Measurements from ENCODE around the gene EXOG.

Gene EXOG

GRCh38 chr3:38553071-38553470 is 56.9 kb downstream of the EXOG start:
- H3K36me3 ChIP-seq (ENCODE audit: control insufficient read depth, insufficient read depth, low read length), result no peaks in the 10 kb centered on the region; the same call in 1 of the 2 replicates

DNA sequence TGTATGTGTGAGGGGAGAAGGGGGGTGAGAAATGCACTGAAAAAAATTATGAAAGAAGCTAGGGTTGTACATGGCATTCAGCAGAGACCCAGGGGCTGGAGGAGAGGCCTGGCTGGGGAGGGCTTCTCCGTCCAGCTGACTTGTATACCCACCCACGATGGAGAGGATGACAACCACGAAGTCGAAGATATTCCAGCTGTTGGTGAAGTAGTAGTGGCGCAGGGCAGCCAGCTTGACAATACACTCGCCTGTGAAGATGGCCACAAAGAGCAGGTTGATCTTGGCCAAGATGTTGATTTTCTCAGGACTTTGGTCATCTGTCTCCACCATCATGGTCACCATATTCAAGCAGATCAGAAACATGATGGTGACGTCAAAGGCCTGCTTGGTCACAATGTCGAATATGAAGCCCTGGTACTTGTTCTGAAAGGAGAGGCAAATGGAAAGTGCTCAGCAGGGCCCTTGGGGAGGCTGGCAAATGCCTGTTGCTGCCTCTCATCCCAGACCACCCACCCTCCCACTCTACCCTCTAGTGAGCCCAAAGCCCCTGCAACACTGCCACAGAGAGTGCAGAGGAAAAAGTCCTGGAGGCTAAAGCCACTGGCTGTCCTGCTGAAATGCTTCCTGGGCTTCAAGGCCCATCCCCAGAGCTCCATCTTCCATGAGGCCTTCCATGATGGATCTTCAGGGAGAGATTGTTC is 58.1 kb downstream of the EXOG start:
- WGBS (ENCODE audit: insufficient coverage, insufficient read length), result no CpG with 5 or more reads among the region's 8 CpGs
- H3K4me3 ChIP-seq (ENCODE audit: low read length), result no peak overlapping the region
- no peak overlapping the region for H3K27ac ChIP-seq (ENCODE audit: low read length)
- no peak for DNase-seq (ENCODE audit: low read depth, low spot score)
- no peaks in the 10 kb centered on the region; the same call in 1 of the 2 replicates for H3K36me3 ChIP-seq (ENCODE audit: control insufficient read depth, insufficient read depth, low read length)
- H3K9me3 ChIP-seq (ENCODE audit: control insufficient read depth, insufficient read depth, low read length), result no peaks in the 10 kb centered on the region
- no peaks in the 10 kb centered on the region for H3K27me3 ChIP-seq (ENCODE audit: control insufficient read depth, insufficient read depth, low read length)
- H3K4me1 ChIP-seq (ENCODE audit: control insufficient read depth, insufficient read depth, low read length), result no peaks in the 10 kb centered on the region

More at GRCh38 chr3:38553071-38553470, 56.9 kb downstream of the EXOG start:
- H3K9me3 ChIP-seq (ENCODE audit: control insufficient read depth, insufficient read depth, low read length), result no peaks in the 10 kb centered on the region
- no CpG with 5 or more reads among the region's 2 CpGs for WGBS (ENCODE audit: insufficient coverage, insufficient read length)
- H3K27me3 ChIP-seq (ENCODE audit: control insufficient read depth, insufficient read depth, low read length), result no peaks in the 10 kb centered on the region
- DNase-seq (ENCODE audit: low read depth, low spot score), result no peak
- no peak overlapping the region for H3K4me3 ChIP-seq (ENCODE audit: low read length)
- no peak overlapping the region for H3K27ac ChIP-seq (ENCODE audit: low read length)
- H3K4me1 ChIP-seq (ENCODE audit: control insufficient read depth, insufficient read depth, low read length), result 0 out of 2 replicates have a peak, but pooled peaks cover 4% of the 10 kb centered on the region

- Histone ChIP-seq H3K27ac (ENCODE audit: low read length) (no peak overlapping the region), H3K36me3 (ENCODE audit: control insufficient read depth, insufficient read depth, low read length) (no peaks in the 10 kb centered on the region; the same call in 1 of the 2 replicates), H3K4me3 (ENCODE audit: low read length) (no peak overlapping the region), H3K9me3 (ENCODE audit: control insufficient read depth, insufficient read depth, low read length) (no peaks in the 10 kb centered on the region), H3K4me1 (ENCODE audit: control insufficient read depth, insufficient read depth, low read length) (no peaks in the 10 kb centered on the region), H3K27me3 (ENCODE audit: control insufficient read depth, insufficient read depth, low read length) (no peaks in the 10 kb centered on the region)
- no CpG with 5 or more reads among the region's 6 CpGs for WGBS (ENCODE audit: insufficient coverage, insufficient read length)
- DNase-seq (ENCODE audit: low read depth, low spot score), result no peak
Measured at GRCh38 chr3:38555149-38555840, 59.2 kb downstream of the EXOG start.

DNA sequence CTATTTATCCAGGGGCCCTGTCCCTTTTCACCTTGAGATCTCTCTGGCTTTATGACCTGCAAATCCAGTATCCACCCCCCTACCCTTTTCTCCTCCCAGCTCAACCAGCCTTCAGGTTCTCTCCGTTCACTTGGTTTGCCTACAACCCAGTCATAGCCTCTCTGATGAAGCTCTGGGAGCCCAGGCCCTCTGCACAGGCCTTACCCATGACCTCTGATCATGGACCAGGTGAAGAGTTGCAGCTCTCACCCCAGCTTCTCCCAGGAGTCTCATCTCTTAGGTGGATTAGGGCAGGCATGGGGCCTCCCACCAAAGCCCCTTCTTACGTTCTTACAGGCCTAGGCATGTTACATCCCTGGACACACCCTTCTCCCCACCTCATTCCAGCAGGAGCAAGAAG is 59.8 kb downstream of the EXOG start:
- WGBS (ENCODE audit: insufficient coverage, insufficient read length), result no CpG with 5 or more reads among the region's 2 CpGs
- Histone ChIP-seq H3K27ac (ENCODE audit: low read length) (no peak overlapping the region), H3K27me3 (ENCODE audit: control insufficient read depth, insufficient read depth, low read length) (no peaks in the 10 kb centered on the region), H3K4me1 (ENCODE audit: control insufficient read depth, insufficient read depth, low read length) (no peaks in the 10 kb centered on the region), H3K9me3 (ENCODE audit: control insufficient read depth, insufficient read depth, low read length) (no peaks in the 10 kb centered on the region), H3K4me3 (ENCODE audit: low read length) (no peak overlapping the region), H3K36me3 (ENCODE audit: control insufficient read depth, insufficient read depth, low read length) (no peaks in the 10 kb centered on the region)
- DNase-seq (ENCODE audit: low read depth, low spot score), result no peak

- H3K4me3 ChIP-seq (ENCODE audit: low read length), result no peak overlapping the region
Measured at GRCh38 chr3:38556640-38557358, 60.7 kb downstream of the EXOG start.

DNA sequence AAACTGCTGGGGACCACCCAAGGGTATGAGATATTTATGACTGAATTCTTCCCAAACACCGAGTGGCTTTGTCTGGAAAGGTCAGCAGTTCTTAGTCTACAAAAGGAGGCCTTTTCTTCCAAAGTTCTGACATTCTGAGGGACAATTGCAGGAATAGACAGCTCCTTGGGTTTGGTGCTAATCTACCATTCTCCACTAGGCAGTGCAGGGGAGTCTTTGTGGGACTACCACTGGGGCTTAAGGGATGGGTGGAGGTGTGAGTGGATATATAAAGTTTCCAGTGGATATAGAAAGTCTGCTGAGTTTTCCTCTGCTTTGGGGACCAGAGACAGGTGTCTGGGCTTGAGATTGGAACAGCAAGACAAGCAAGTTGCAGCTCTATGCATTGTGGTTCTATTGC is 62.7 kb downstream of the EXOG start:
- Histone ChIP-seq H3K9me3 (ENCODE audit: control insufficient read depth, insufficient read depth, low read length) (no peaks in the 10 kb centered on the region), H3K36me3 (ENCODE audit: control insufficient read depth, insufficient read depth, low read length) (no peaks in the 10 kb centered on the region; the same call in 1 of the 2 replicates), H3K27me3 (ENCODE audit: control insufficient read depth, insufficient read depth, low read length) (no peaks in the 10 kb centered on the region), H3K4me1 (ENCODE audit: control insufficient read depth, insufficient read depth, low read length) (no peaks in the 10 kb centered on the region), H3K4me3 (ENCODE audit: low read length) (no peak overlapping the region), H3K27ac (ENCODE audit: low read length) (no peak overlapping the region)
- no peak for DNase-seq (ENCODE audit: low read depth, low spot score)
- no CpG with 5 or more reads among the region's 1 CpG for WGBS (ENCODE audit: insufficient coverage, insufficient read length)

More at GRCh38 chr3:38556640-38557358, 60.7 kb downstream of the EXOG start:
- no CpG with 5 or more reads among the region's 4 CpGs for WGBS (ENCODE audit: insufficient coverage, insufficient read length)
- no peaks in the 10 kb centered on the region for H3K27me3 ChIP-seq (ENCODE audit: control insufficient read depth, insufficient read depth, low read length)
- no peaks in the 10 kb centered on the region for H3K36me3 ChIP-seq (ENCODE audit: control insufficient read depth, insufficient read depth, low read length)
- H3K9me3 ChIP-seq (ENCODE audit: control insufficient read depth, insufficient read depth, low read length), result no peaks in the 10 kb centered on the region
- no peaks in the 10 kb centered on the region for H3K4me1 ChIP-seq (ENCODE audit: control insufficient read depth, insufficient read depth, low read length)
- H3K27ac ChIP-seq (ENCODE audit: low read length), result no peak overlapping the region
- DNase-seq (ENCODE audit: low read depth, low spot score), result no peak

GRCh38 chr3:38560284-38560683 is 64.1 kb downstream of the EXOG start:
- no peaks in the 10 kb centered on the region for H3K27me3 ChIP-seq (ENCODE audit: control insufficient read depth, insufficient read depth, low read length)
- DNase-seq (ENCODE audit: low read depth, low spot score), result no peak
- H3K27ac ChIP-seq (ENCODE audit: low read length), result no peak overlapping the region
- no CpG with 5 or more reads among the region's 6 CpGs for WGBS (ENCODE audit: insufficient coverage, insufficient read length)
- no peak overlapping the region for H3K4me3 ChIP-seq (ENCODE audit: low read length)
- H3K36me3 ChIP-seq (ENCODE audit: control insufficient read depth, insufficient read depth, low read length), result no peaks in the 10 kb centered on the region; the same call in 1 of the 2 replicates
- no peaks in the 10 kb centered on the region for H3K9me3 ChIP-seq (ENCODE audit: control insufficient read depth, insufficient read depth, low read length)
- H3K4me1 ChIP-seq (ENCODE audit: control insufficient read depth, insufficient read depth, low read length), result no peaks in the 10 kb centered on the region; the same call in 1 of the 2 replicates

DNA sequence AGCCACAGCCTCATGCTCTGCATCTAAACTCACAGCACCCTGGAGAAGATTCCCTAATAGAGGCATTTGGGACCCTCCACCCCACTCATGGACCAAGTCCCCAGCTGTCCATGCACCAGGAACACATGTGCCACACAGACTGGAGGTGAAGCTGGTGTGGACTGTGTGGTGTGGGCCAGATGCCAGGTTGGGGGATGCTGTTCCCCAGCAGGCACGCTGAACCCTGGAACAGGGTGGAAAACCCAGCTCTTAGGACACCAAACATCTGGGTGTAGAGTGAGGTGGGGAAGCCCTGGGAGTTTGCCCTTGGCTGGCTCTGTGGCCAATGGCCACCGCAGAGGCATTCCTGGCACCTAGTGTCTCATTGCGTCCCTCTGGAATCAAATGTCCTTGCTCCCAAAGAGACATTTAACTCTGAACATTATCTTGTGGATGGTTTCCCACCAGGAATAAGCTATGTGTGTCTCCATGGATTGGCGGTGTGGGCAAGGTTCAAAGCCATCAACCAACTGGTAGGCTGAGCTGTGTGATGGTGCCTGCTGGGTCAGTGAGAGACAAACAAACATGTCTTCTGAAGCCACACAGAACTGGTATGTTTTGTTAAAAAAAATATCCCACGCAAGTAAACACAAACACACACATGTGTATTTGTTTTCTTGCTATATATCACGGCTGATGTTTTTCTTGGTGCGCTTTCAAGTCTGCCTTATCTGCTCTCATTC is 65.0 kb downstream of the EXOG start:
- Histone ChIP-seq H3K9me3 (ENCODE audit: control insufficient read depth, insufficient read depth, low read length) (no peaks in the 10 kb centered on the region), H3K36me3 (ENCODE audit: control insufficient read depth, insufficient read depth, low read length) (no peaks in the 10 kb centered on the region; the same call in 1 of the 2 replicates), H3K27me3 (ENCODE audit: control insufficient read depth, insufficient read depth, low read length) (no peaks in the 10 kb centered on the region), H3K27ac (ENCODE audit: low read length) (no peak overlapping the region), H3K4me1 (ENCODE audit: control insufficient read depth, insufficient read depth, low read length) (no peaks in the 10 kb centered on the region; the same call in 1 of the 2 replicates), H3K4me3 (ENCODE audit: low read length) (no peak overlapping the region)
- no CpG with 5 or more reads among the region's 7 CpGs for WGBS (ENCODE audit: insufficient coverage, insufficient read length)
- no peak for DNase-seq (ENCODE audit: low read depth, low spot score)

DNA sequence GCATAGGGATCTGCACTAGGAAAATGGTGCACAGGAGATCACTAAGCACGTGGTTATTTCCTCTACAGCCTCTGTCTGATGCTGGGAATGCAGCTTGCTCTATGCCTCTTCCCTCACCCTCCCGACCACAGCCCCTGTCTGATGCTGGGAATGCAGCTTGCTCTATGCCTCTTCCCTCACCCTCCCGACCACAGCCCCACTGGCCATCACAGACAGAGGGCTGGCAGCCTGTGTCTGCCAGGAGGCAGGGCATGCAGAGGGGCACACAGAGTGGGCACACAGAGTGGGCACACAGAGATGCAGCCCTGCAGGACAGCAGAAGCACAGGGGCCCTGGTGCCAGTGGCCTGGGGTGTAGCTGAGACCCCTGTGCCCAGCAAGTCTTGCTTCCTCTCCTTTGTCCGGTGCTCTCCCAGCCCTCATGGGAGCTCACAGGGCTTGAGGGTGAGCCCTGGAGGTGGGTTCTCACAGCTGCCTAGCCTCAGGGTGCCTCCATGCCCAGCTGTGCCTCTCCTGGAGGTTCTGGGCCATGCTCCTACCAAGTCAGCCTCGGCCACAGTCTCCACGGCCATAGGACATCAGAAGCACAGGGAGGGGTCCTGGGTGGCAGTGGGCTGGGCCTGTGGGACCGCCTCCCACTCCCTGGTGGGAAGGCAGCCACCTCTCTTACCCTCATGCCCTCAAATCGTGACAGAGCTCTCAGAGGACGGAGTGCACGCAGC is 65.8 kb downstream of the EXOG start:
- no CpG with 5 or more reads among the region's 10 CpGs for WGBS (ENCODE audit: insufficient coverage, insufficient read length)
- Histone ChIP-seq H3K9me3 (ENCODE audit: control insufficient read depth, insufficient read depth, low read length) (no peaks in the 10 kb centered on the region), H3K27me3 (ENCODE audit: control insufficient read depth, insufficient read depth, low read length) (no peaks in the 10 kb centered on the region), H3K27ac (ENCODE audit: low read length) (no peak overlapping the region), H3K4me1 (ENCODE audit: control insufficient read depth, insufficient read depth, low read length) (no peaks in the 10 kb centered on the region; the same call in 1 of the 2 replicates), H3K36me3 (ENCODE audit: control insufficient read depth, insufficient read depth, low read length) (no peaks in the 10 kb centered on the region; the same call in 1 of the 2 replicates), H3K4me3 (ENCODE audit: low read length) (no peak overlapping the region)
- no peak for DNase-seq (ENCODE audit: low read depth, low spot score)

All from iPS DF 6.9 (cell line).